Activated CD4-positive, CD25-positive, alpha-beta regulatory T cell treated with anti-CD3 and anti-CD28 coated beads, Interleukin-2, amount 50 U/mL, for 72 hours (primary cell): ENCODE data around the gene HIVEP3.

Experiments
- DNase-seq: peaks from one replicate; pipeline ENCODE4 v3.0.0; 2021

HIVEP3 gene

DNA sequence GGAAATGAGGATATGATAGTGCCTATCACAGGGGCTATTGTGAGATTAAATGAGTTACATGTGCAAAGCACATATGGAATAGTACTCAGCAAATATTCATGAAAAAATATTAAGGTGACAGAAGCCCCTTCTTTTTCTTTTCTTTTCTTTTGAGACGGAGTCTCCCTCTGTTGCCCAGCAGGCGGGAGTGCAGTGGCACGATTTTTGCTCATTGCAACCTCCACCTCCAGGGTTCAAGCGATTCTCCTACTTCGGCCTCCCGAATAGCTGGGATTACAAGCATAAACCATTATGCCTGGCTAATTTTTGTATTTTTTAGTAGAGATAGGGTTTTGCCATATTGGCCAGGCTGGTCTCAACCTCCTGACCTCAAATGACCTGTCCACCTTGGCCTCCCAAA lies 139.4 kb downstream of the HIVEP3 start:
- no peak for DNase-seq

DNA sequence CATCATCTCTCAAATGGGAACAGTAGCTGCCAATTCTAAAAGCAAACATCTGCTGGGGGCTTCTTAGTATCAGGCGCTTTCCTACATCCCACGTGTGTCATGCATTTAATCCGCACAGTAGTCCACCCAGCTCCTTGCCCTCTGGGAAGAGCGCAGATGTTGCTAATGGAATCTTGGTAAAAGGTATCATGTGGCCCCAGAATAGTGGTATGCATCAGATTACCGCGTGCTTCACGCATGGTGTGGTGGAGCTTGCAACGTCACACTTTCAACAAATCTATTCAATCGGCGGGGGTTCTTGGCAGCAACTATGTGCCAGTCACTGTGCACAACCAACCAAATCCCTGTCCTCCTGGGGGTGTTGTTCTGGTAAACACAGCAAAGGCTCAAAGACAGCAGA lies 141.0 kb downstream of the HIVEP3 start:
- no peak for DNase-seq

DNA sequence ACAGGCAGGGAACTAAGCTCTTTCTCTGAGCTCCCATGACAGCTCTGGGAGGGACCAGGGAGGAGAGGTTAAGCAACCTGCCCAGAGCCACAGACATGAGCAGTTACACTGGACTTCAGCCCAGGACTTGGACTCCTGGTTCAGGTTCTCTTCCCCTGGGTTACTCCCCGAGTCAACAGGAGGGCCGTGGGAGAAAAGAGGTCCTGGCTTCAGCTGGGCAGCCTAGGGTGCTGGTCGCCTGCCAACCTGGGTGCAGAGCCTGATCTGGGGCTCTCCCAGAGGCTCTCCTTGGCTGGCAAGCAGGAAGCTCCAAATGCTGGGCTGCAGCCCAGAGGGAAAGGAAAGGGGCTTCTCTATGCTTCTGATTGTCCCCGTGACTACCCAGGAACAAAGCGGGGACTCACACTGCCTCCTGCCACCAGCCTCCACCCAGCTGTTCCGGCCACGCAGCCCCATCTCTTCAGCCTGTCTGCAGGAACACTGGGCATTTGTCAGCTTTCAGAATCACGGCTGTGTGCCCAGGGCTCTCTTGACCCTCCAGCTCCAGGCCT lies 141.8 kb downstream of the HIVEP3 start:
- no peak for DNase-seq

DNA sequence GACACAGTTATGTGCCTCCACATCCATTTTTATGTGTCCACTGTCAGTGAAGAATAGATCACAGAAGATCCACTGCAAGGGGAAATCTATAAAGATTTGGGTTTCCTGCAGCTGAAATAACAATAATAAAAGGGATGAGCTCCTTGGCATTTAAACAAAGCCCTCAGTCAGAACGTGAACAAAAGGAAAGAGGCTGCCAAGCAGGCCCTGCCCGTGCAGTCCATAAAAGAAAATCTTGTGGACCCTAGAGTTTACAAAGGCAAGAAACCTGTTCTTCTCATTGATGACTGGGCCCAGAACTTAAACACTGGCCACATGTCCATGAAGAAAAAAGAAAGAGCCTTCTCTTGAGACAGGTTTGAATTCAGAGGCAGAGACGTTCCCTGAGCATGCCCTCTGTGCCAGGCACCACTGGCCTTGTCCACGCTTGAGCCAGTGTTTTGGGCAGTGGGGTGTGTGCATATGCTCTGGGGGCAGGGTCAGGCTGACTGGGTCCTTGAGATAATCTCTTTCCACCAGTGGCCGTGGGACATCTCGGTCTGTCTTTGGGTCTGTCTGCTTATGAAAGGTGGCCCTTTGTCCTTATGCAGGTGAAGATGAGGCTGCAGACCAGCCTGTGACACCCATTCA lies 142.7 kb downstream of the HIVEP3 start:
- DNase-seq: no peak

DNA sequence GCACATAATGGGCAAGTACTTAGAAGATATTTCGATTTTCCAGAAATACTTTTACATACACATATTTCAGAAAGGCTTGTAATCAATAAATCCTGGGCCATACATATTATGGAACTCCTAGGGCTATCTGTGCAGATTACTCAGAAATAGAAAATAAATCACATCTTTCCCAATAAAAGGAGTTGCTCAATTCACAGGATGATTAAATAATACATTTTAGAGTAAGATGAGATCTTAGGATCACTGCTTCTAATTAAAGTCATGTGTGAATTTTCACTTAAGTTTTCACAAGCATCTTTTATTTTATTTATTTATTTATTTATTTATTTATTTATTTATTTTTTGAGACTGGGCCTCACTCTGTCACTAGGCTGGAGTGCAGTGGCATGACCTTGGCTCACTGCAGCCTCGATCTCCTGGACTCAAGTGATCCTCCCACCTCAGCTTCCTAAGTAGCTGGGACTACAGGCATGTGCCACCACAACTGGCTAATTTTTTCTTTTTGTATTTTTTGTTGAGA lies 144.2 kb downstream of the HIVEP3 start:
- DNase-seq: no peak

DNA sequence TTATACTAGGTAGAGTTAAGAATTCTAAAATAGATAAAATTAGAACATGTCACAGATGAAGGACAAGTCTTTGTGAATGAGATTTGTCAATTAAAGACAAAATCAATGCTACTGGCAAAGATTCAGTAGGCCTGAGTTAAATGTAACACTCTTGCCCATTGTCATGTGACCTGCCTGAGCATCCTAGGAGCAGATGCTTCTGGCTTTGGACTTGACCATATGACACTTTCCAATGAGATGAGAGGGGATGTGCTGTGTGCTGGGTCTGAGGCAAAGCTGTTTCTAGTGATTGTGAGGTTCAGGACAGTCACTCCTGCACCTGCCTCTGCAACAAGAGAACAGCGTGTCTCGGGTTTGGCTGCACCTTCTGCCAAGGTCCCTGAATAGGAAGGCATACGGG lies 144.9 kb downstream of the HIVEP3 start:
- DNase-seq: no peak

DNA sequence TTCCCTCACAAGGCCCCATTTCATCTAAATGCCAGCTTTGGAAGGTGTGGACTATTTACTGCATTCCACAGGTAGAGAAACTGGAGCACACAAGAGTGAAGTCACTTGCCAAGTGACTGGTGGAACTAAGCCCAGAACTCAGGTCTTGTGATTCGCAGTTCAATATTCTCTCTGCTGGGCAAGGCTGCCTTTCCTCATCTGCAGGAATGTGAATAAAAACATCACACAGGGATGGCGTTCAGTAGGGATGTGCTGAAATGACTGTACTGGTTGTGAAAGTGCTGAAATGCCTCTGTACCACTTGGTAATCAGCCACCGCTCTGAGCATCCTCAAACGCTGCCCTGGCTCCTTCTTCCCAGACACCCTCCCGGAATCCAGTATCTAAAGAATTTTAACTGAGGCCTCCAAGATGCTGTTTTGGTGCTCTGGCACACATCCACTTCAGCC lies 145.6 kb downstream of the HIVEP3 start:
- no peak for DNase-seq

DNA sequence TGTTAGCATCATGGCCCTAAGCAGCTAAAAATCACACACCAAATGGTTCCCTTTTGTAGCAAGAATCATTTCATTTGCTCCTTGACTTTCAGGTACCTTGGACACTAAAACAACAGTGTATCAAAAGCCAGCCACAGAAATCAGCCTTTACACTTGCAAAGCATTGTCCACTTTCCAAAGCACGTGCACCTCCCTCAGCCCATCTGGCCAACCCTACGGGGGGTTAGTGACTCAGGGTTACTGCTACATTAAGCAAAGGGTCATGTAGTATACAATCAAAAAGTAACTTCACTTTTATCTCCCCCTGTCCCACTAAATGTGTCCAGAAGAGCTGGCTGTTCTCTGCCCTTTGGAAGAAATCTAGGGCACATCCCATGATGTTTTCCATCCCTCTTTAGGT lies 149.7 kb downstream of the HIVEP3 start:
- no peak for DNase-seq

DNA sequence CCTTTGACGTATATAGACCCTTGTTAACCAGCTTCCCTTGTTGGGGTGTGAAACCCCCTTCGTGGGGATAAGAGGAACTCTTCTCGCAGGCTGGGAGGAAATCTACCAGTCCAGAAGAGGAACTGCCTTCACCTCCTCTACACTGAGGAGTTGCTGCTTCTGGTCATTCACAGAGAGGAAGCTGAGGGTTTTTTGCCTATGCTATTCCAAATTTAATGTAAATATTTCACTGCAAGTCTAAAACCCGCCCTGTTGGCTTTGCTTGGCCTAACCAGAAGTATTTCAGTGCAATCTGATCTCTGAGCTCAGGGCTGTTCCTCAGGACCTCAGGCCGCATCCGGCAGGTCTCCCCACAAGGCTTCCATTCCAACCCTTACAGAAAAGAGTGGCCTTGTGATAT lies 150.1 kb downstream of the HIVEP3 start:
- no peak for DNase-seq

DNA sequence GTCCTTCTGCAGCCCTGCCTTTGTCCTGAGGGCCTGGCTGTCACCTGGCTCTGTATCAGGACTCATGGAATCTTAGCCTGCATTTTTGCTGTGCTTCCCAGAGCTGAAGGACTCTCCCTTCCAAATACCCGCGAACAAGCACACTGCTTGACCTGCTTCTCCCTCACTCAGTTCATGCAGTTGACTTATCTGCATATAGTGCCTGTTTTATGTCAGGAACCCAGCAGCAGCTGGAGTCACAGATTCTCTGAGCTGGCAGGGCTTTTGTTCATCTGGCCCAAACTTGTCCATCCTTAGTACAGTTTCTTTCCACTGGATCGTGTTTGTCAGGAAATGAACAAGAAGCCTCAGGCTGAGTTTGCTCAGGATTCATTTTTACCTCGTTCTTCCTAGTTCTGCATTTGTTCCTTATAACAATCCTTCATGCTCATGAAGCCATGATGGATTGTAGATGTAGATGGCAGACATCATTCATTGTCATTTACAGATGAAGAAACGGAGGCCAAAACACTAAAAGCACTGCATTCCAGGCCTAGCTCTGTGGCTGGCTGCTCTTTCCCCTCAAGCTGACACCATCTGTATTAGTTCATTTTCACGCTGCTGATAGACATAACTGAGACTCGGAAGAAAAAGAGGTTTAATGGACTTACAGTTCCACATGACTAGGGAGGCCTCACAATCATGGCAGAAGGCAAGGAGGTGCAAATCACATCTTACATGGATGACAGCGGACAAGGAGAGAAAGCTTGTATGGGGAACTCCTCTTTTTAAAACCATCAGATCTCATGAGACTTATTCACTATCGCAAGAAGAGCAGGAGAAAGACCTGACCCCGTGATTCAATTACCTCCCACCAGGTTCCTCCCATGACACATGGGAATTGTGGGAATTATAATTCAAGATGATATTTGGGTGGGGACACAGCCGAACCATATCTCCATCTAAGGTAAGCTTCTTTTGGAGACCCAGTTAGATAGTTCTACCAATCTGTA lies 150.9 kb downstream of the HIVEP3 start:
- DNase-seq: no peak

DNA sequence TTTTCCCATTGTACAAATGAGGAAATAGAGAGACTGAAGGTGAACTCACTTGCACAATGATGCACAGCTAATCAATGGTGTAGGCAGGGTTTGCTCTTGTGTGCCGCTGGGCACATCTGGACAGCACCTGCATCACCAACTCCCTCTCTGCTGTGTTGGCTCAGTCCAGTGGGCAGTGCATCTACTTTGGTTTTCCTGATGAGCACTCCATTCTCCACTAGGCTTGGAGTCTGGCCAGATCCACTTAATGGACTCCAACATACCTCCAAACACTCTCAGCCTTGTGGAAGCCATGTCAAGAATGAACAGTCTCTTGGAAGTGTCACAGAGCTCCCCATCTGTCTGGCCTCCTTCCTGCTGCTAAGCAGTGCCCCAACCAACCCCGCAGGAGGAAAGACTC lies 152.2 kb downstream of the HIVEP3 start:
- DNase-seq: no peak

DNA sequence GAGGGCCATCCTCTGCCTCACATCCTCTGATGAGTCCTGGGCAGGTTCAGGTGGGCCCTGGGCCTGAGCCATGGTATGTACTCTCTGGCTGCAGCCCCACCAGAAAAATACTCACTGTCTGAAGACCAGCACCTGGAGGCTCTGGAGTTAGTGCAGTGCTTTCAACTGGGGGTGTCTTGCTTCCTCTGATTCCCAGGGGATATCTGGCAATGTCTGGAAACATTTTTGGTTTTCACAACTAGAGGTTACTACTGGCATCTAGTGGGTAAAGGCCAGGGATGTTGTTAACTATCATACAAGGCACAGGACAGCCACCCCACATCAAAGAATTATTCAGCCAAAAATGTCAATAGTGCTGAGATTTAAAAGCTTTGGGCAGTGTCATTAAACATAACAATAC lies 152.7 kb downstream of the HIVEP3 start:
- no peak for DNase-seq

DNA sequence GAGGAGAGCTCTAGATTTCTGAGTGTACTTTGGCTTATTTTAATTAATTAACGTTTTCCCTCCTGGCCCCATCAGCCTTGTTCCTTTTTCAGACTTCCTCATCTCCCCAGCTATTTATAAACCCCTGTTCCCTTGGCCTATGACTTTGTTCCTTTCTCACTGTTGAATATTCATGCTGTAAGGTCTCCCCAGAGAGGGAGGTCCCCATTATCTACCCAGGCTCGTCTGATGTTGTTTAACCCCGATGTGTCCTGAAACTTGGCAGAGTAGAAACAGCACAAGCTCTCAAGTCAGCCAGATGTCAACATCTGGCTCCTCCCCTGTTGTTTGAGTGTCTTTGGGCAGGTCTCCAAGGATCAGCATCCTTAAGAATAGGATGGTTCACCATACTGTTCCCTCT lies 153.6 kb downstream of the HIVEP3 start:
- no peak for DNase-seq

DNA sequence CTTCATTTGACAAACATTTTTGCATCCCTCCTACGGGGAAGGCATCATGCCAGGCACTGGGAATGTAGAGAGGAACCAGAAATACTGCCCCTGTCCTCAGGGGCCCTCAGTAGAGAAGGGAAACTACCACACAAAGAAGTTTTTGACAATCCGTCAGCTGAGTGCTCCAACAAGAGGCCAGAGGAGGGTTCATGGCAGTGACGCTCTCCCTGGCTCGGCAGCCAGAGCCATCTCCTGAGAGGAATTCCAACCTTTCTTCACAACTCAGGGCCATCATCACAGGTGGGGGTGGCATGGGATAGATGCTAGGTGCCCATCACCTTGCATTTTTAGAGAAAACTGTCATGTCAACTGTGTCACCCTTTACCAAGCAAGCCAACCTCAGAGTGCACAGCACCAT lies 154.1 kb downstream of the HIVEP3 start:
- DNase-seq: no peak

DNA sequence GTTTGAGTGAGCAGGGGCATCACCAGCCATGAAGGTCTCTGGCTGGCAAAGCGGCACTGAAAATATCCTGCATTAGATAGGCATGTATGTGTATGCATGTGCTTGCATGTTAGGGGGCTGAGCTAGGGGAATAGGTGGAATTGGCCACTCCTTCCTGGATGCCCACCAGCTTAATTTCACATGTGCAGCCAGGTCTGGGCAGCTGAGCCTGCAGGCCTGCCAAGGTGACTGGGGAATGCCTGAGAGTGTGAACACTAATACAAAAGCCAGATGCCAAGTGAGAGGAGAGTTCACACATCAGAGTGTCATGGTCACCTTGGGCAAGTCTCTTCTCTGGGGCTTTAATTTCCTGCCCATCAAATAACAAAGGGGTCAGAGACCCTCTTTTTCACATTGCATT lies 155.9 kb downstream of the HIVEP3 start:
- no peak for DNase-seq

DNA sequence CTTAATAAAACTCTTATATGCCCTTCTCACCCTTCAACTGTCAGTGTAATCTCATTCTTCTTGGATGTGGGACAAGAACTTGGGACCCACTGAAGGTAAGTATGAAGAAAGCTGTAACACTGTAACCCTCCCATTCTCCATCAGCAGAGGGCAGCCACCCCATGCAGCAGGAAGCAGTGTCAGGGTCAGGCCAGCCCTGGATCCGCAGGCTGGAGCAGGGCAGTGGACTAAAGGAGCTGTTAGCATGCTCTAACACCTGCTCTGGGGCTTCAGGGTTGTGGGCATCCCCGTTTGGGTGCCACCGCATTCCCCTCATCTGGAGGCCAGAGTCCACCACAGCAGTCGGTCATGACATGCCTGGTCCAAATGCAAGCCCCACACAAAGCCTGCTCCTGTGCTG lies 156.5 kb downstream of the HIVEP3 start:
- DNase-seq: no peak

DNA sequence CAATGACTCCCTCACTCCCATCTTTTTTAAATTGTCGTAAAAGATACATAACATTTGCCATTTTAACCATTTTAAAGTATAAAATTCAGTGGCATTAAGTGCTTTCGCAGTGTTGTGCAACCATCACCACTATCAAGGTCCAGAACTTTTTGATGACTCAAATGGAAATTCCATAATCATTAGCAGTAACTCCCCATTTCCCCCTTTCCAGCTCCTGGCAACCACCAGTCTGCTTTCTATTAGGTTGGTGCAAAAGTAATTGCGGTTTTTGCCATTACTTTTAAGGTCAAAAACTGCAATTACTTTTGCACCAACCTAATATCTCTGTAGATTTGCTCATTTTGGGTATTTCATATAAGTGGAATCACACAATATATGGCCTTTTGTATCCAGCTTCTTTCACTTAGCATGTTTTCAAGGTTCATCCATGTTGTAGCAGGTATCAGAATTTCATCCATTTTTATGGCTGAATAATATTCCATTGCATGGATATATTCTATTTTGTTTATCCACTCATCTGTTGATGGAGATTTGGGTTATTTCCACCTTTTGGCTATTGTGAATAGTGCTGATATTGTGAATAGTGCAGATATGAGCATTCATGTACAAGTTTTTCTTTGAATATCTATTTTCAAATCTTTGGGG lies 159.7 kb downstream of the HIVEP3 start:
- no peak for DNase-seq

DNA sequence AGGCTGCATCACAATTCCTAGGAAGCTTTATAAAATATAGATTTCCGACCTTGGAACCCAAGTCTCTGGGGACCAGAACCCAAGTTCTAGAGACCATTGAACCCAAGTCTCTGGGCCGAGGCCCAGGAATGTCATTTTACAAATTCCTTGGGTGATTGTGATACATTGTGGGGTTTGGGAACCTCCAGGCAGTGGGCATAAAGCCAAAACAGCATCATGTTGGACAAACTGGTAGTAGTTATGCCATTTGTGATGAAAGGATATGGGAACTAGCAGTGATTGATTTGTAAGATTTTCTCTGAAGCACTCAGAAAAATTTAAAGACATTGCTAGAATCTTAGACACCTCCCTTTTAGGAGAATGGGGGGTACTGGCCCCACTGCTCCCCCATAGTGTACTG lies 160.2 kb downstream of the HIVEP3 start:
- no peak for DNase-seq

DNA sequence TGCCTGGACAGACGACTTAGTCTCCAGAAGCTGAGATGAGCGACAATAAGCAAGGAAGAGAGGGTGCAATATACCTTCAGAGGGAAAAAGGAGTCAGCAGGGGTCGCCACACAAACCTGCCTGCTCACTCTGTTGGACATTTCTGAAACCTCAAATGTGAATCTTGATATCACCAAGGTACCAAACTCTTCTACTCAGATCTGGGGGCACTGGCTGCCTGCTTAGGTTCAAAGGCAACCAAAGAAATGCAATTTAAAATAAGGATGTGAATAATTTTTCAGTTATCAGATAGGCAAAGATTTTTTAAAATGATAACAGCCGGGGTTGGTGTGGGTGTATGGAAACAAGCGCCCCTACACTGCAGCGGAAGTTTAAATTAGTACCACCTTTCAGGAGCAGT lies 164.2 kb downstream of the HIVEP3 start:
- no peak for DNase-seq

DNA sequence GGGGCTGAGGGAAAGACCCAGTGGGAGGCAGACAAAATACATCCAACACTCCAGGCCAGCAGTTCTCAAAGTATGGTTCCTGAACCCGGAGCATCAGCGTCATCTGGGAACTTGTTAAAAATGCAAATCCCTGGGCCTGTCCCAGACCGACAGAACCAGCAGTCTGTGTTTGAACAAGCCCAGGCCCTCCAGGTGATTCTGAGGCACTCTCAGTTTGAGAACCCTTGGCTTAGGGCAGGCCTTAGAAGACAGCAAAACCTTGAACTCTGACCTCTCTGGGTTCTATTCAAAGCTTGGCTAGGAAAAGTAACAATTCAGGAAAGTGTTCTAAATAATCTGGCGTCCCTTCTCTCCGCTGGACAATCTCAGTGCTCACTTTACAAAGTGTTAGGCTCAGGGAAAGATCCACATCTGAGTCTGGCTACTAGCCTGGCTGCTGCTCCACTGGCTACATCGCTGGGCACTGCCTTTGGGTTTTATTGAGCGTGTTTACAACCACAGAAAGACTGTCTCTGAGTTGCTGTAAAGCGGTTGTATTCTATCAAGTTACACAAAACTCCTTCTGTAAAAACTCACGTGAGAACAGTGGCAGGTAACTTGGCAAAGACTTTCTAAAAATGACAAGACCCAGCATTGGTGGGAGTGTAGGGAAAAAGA lies 166.1 kb downstream of the HIVEP3 start:
- no peak for DNase-seq

DNA sequence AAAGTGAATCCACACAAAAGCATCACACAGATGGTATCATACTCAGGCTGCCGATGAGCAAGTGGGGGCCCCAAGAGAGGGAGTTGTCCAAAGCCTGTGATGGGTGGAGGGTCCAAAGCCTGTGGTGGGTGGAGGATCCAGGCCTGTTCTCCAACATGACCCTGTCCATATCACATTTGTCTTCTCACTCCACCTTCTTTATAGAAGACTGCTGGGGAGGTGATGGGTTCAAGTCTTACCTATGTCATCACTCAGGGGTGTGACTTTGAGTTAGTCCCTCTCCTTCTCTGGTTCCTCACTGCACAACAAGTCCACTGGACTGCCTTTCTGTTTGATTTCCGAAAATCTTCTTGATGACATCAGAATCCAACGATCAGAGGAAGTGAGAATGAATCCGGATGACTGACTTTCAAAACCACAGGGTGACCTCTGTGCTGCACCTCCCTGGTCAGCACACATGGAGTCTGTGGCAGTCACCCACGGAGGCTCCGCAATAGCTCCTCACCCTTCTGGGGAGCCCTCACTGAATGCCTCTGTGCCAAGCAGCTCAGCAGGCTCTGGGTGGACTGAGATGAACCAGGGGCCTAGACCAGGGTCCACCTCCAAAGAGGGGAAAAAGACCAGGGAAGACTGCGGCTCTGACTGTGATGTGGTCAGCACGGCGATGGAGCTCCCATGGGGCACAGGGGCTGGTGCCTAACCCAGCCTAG lies 166.8 kb downstream of the HIVEP3 start:
- no peak for DNase-seq
